ENCODE data around the gene KPNA5. TPM values are rescaled to one million over a fixed set of nuclear protein-coding genes. Genes with fewer than 3 reads are reported as not detected.
"Not testable (repeated sequence)": the region's sequence is repeated elsewhere in the genome, so short reads cannot be mapped to it uniquely, and the experiment has no call there.

The KPNA5 gene
- 1.6 and 2.6 TPM in 2 replicates for total RNA-seq (2014; rRNA removed; shearing (Covaris generic))

DNA sequence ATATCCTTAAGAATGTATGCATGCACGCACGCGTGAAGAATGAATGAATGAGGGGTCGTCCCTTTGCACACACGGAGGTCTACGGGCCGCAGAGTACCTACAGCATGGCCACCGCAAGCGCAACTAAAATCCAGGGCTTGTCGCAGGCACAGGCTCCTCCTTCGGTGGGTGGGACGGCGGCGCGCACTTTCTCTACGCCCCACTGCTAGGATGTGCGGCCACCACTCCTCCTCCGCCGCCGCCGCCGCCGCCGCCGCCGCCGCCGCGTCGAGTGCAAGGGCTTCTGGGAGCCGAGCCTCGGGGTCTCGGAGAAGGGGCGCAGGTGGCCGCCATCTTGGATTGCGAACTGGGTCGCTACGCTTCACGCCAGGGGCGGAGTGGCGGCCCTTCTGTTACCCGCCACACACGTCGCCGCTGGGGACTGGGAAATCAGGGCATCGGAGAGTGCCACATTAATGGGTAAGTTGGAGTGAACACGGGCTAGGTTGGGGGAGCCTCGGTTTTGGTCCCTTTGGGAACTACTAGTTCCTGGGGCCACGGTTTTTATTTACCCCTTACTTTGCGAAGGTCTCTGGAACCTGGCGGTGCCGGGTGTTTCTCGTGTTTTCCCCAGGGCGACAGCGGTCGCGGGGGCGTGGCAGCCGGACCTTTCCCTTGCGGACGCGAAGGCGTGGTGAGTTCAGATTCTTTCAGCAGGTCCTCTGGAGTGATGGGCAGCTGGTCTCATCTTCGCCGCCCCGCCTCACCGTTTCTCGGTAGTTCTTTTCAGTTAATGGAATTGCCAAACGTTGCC is at the start of gene KPNA5:
KPNA5 (plus strand) TSS at position 332 of the 793 bp plus-strand sequence; CDS start at position 456, 124 bp downstream.
- DNase-seq (ENCODE audit: low spot score): peak; percentile 84

- DNase-seq (ENCODE audit: low spot score): no peak
Measured at GRCh38 chr6:116631379-116631990, 49.5 kb upstream of the KPNA5 start.

- DNase-seq (ENCODE audit: low spot score): peak; percentile 32
Measured at GRCh38 chr6:116633685-116634084, 47.3 kb upstream of the KPNA5 start.

DNA sequence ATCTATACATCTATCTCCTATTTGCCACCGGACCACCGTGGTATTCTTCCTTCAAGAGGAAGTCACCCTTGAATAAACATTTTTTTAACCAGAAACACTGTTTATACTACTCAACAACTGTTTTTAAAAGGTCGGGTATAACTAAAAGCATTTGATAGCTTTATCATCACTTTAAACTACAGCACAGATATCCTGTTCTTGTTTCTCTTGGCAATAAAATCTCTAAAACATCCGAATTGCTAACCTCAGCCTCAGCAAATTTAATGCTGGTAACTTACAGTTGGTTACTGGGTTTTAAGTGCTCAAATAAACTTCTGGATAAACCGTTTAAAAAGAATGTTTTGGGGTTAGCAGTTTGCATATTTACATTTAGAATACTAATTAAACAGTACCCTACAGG is 32.9 kb upstream of the KPNA5 start:
- no peak for DNase-seq (ENCODE audit: low spot score)

DNA sequence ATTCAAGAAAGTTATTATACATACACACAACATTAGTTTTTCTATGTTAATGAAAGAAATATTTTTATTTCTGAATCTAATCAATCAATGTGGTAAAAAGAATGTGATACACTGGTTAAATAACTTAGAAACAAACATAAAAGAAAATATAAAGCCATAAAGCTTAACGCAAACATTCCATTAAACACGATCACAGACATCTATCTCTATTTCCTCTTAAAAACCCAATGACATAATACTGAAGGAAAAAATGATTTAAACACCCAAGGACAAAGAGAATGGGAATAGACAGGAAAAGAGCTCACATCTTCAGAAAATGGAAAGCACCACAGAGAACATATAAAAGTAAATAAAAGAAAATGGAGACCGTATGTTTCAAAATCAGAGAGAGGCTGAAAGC is 31.9 kb upstream of the KPNA5 start:
- DNase-seq (ENCODE audit: low spot score): no peak

DNA sequence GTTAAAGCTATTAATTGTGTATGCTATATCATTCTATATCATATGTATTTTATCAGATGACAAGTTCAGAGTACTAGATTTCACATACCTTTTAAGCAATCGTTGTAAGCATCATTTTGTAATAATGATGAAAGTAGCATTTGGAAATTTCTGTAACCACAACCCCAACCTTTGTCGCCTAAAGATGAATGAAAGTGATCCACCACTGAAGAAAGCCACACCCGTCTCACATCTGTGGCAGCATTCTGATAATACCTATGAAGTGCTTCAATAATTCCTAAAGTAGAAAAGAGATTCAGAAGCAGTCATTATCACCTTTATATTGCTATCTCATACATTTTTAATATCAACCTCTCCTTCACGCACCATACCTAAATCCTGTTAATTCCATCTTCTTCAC is 29.1 kb upstream of the KPNA5 start:
- no peak for DNase-seq (ENCODE audit: low spot score)

- DNase-seq (ENCODE audit: low spot score): no peak
Measured at GRCh38 chr6:116661594-116661993, 19.4 kb upstream of the KPNA5 start.

GRCh38 chr6:116662202-116662601 is 18.8 kb upstream of the KPNA5 start:
- DNase-seq (ENCODE audit: low spot score): no peak

GRCh38 chr6:116663308-116663707 is 17.7 kb upstream of the KPNA5 start:
- DNase-seq (ENCODE audit: low spot score): no peak

- DNase-seq (ENCODE audit: low spot score): not testable (repeated sequence)
Measured at GRCh38 chr6:116664169-116664568, 16.8 kb upstream of the KPNA5 start.

DNA sequence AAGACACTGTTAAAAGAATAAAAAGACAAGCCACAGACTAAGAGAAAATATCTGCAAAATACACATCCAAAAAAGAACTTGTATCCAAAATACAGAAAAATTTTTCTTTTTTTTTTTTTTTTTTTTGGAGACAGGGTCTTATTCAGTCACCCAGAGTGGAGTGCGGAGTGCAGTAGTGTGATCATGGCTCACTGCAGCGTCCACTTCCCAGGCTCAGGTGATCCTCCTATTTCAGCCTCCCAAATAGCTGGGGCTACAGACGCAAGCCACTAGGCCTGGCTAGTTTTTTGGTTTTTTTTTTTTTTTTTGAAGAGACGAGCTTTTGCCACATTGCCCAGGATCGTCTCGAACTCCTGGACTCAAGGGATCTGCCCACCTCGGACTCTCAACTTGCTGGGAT is 15.5 kb upstream of the KPNA5 start:
- DNase-seq (ENCODE audit: low spot score): no peak

- no peak for DNase-seq (ENCODE audit: low spot score)
Measured at GRCh38 chr6:116666869-116667268, 14.1 kb upstream of the KPNA5 start.

DNA sequence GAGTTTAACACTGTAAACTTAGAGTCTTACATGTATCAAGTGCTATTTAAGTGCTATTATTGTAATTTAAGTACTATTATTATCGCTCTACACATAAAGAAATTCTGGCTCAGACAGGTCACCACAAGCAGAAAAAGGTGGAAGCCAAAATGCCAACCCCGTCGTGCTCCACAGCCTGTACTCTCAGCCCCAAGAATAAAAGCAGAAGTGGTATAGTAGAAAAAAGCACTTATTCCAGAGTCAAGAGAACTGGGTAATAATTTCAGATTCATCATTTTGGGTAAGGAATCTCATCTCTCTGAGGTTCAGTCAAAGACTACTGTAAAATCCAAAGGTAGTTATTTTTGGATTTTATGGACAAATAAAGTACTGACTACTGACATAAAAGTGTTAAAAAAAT is 13.4 kb upstream of the KPNA5 start:
- DNase-seq (ENCODE audit: low spot score): no peak

DNA sequence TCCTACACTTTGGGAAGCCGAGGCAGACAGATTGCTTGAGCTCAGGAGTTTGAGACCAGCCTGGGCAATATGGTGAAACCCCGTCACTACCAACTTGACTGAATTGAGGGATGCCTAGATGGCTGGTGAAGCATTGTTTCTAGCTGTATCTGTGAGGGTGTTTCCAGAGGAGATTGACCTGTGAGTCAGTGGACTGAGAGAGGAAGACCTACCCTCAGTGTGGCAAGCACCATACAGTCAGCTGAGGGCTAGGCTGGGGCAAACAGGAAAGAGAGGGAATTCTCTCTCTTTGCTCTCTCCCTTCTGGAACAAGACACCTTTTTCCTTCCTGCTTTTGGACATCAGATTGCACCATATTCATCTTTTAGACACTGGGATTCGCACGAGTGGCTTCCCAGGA is 8.7 kb upstream of the KPNA5 start:
- DNase-seq (ENCODE audit: low spot score): no peak

GRCh38 chr6:116676021-116676420 is 5.0 kb upstream of the KPNA5 start:
- no peak for DNase-seq (ENCODE audit: low spot score)

DNA sequence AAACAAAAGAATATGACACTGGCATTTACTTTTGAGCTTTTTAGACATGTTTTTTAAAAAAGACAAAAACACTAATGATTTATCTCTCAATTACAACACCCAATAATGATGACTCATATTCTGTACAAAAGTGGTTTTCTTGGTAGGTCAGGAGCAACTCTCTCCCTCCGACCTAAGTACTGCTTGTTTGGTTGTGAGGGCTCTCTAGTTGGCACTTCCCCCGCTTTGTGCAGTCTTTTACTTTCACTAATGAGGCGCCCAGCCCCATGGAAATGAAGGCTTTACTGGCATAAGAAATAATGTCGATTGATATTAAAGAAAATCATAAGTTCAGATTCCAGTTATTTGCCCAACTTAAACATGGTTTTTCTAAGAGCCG is 1.3 kb downstream of the KPNA5 start:
- peak; percentile 19 for DNase-seq (ENCODE audit: low spot score)

DNA sequence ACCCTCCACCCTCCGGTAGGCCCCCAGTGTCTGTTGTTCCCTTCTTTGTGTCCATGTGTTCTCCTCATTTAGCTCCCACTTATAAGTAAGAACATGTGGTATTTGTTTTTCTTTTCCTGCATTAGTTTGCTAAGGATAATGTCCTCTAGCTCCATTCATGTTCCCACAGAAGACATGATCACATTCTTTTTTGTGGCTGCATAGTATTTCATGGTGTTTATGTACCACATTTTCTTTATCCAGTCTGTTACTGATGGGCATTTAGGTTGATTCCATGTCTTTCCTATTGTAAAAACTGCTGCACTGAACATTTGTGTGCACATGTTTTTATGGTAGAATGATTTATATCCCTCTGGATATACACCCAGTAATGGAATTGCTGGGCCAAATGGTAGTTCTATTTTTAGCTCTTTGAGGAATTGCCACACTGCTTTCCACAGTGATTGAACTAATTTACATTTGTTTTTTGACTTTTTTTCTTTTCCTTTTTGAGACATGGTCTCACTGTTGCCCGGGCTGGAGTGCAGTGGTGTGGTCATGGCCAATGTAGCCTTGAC is 4.5 kb downstream of the KPNA5 start:
- no peak for DNase-seq (ENCODE audit: low spot score)

- DNase-seq (ENCODE audit: low spot score): not testable (repeated sequence)
Measured at GRCh38 chr6:116686475-116687101, 5.6 kb downstream of the KPNA5 start.

GRCh38 chr6:116691154-116691553 is 10.1 kb downstream of the KPNA5 start:
- DNase-seq (ENCODE audit: low spot score): no peak

GRCh38 chr6:116692873-116693272 is 11.9 kb downstream of the KPNA5 start:
- not testable (repeated sequence) for DNase-seq (ENCODE audit: low spot score)

DNA sequence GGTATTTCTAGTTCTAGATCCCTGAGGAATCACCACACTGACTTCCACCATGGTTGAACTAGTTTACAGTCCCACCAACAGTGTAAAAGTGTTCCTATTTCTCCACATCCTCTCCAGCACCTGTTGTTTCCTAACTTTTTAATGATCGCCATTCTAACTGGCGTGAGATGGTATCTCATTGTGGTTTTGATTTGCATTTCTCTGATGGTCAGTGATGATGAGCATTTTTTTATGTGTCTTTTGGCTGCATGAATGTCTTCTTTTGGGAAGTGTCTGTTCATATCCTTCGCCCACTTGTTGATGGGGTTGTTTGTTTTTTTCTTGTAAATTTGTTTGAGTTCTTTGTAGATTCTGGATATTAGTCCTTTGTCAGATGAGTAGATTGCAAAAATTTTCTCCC is 12.3 kb downstream of the KPNA5 start:
- DNase-seq (ENCODE audit: low spot score): not testable (repeated sequence)

DNA sequence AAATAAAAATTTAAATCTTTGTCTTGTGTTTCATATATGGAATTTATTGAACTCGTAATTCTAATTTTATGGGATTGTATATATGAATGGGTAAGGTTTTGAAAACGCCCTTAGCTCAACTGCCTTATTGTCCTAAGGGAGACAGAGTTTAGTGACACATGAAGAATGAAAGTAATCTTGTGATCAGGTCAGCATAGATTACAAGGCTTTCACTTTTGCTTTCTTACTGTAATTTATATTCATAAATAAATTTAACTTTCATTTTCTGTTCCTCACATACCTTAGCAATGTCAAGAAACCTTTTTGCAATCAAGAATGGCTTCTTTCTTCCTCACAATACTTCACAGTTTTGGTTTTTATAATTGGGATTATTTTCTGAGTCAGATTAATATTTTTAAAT is 14.4 kb downstream of the KPNA5 start:
- no peak for DNase-seq (ENCODE audit: low spot score)

Data from HT-29 (cell line).